Stimulated activated CD4-positive, alpha-beta T cell treated with anti-CD3 and anti-CD28 coated beads, Interleukin-15, amount 100 ng/mL, for 1 hour (primary cell): ENCODE data around the gene ACSL4.
"Not testable (repeated sequence)": the region's sequence is repeated elsewhere in the genome, so short reads cannot be mapped to it uniquely, and the experiment has no call there.

Experiments
- DNase-seq, 2 donors: peaks; one replicate each; pipeline ENCODE4 v3.0.0-alpha.2; 2020; ENCODE audit warnings: low read depth in 1 of 2, low spot score in 1 of 2

The ACSL4 gene

GRCh38 chrX:109672239-109672638, 60.8 kb downstream of the ACSL4 start:
- no peak for DNase-seq

GRCh38 chrX:109671170-109671569, 61.9 kb downstream of the ACSL4 start:
- DNase-seq, result not testable (repeated sequence)

GRCh38 chrX:109667986-109668385, 65.1 kb downstream of the ACSL4 start:
- DNase-seq, result no peak

GRCh38 chrX:109660435-109661143, 72.5 kb downstream of the ACSL4 start:
- no peak for DNase-seq

- no peak for DNase-seq
Observed at GRCh38 chrX:109658391-109658790, 74.7 kb downstream of the ACSL4 start.

GRCh38 chrX:109657364-109657763, 75.7 kb downstream of the ACSL4 start:
- DNase-seq, result not testable (repeated sequence)

- no peak for DNase-seq
Observed at GRCh38 chrX:109656774-109657173, 76.3 kb downstream of the ACSL4 start.

- DNase-seq, result no peak
Observed at GRCh38 chrX:109655502-109656201, 77.4 kb downstream of the ACSL4 start.

- no peak for DNase-seq
Observed at GRCh38 chrX:109654516-109655109, 78.4 kb downstream of the ACSL4 start.

GRCh38 chrX:109644671-109645070, 88.4 kb downstream of the ACSL4 start:
- DNase-seq, result not testable (repeated sequence)

- no peak for DNase-seq
Observed at GRCh38 chrX:109643687-109644086, 89.4 kb downstream of the ACSL4 start.

- DNase-seq, result no peak
Observed at GRCh38 chrX:109638158-109638557, 94.9 kb downstream of the ACSL4 start.

GRCh38 chrX:109637477-109637876, 95.6 kb downstream of the ACSL4 start:
- DNase-seq, result not testable (repeated sequence)

GRCh38 chrX:109635146-109635545, 97.9 kb downstream of the ACSL4 start:
- no peak for DNase-seq

- DNase-seq, result no peak
Observed at GRCh38 chrX:109632906-109633504, 100.1 kb downstream of the ACSL4 start.

- no peak for DNase-seq
Observed at GRCh38 chrX:109629310-109629709, 103.7 kb downstream of the ACSL4 start.

- DNase-seq, result no peak
Observed at GRCh38 chrX:109626637-109627036, 106.4 kb downstream of the ACSL4 start.

- DNase-seq, result no peak
Observed at GRCh38 chrX:109624641-109625616, 108.1 kb downstream of the ACSL4 start, which contains the start of gene KCNE5. Gene KCNE5, minus strand, starts transcription at chrX:109625172. Its CDS starts 152 bp downstream, at chrX:109625020.

GRCh38 chrX:109623997-109624396, 109.1 kb downstream of the ACSL4 start:
- DNase-seq, result no peak

- DNase-seq, result no peak
Observed at GRCh38 chrX:109622270-109622669, 110.8 kb downstream of the ACSL4 start.

GRCh38 chrX:109619771-109620170, 113.3 kb downstream of the ACSL4 start:
- no peak for DNase-seq
